HL-60 (cell line): ENCODE results near the gene KCNAB3.

Experiments used
- DNase-seq, 2 experiments: peaks; one replicate each; pipeline ENCODE4 v3.0.0-alpha.2; 2010 to 2020; ENCODE audit warnings: low read depth in 1 of 2, low spot score in 1 of 2
- H3K27ac ChIP-seq: fragments of 250-450 bp; sonication (Bioruptor Pico); replicated peaks from 2 replicates; pipeline ENCODE4 v1.5.1; 2020; ENCODE audit warnings: mild to moderate bottlenecking, moderate library complexity
- H3K27me3 ChIP-seq: fragments of 250-450 bp; sonication (Bioruptor Pico); 2 replicates; pipeline ENCODE4 v1.5.1; 2021; ENCODE audit warnings: mild to moderate bottlenecking, moderate library complexity; ENCODE audit not compliant: insufficient read depth, poor library complexity, severe bottlenecking
- H3K4me3 ChIP-seq: replicated peaks from 2 replicates; pipeline ENCODE4 v1.5.1; 2011; ENCODE audit warnings: mild to moderate bottlenecking, control low read depth, low read length; ENCODE audit not compliant: insufficient read depth
- GABPA ChIP-seq: IDR thresholded peaks from 2 replicates; pipeline ENCODE4 v1.6.1; 2012; ENCODE audit warnings: low read depth
- POLR2AphosphoS5 ChIP-seq: IDR thresholded peaks from 2 replicates; pipeline ENCODE4 v1.6.1; 2012; ENCODE audit warnings: low read depth
- SPI1 ChIP-seq: IDR thresholded peaks from 2 replicates; pipeline ENCODE4 v1.6.1; 2012; ENCODE audit warnings: low read depth, mild to moderate bottlenecking, borderline replicate concordance
- TF ChIP-seq, protein P1 (sequence below): IDR thresholded peaks from one replicate; pipeline ENCODE4 v1.5.1; 2011; ENCODE audit warnings: low read length, control low read depth, inconsistent platforms; ENCODE audit not compliant: insufficient read depth
- TF ChIP-seq, protein P2 (sequence below): IDR thresholded peaks from 2 replicates; pipeline ENCODE4 v1.6.1; 2012; ENCODE audit warnings: low read depth; ENCODE audit not compliant: insufficient replicate concordance

The KCNAB3 gene

DNA sequence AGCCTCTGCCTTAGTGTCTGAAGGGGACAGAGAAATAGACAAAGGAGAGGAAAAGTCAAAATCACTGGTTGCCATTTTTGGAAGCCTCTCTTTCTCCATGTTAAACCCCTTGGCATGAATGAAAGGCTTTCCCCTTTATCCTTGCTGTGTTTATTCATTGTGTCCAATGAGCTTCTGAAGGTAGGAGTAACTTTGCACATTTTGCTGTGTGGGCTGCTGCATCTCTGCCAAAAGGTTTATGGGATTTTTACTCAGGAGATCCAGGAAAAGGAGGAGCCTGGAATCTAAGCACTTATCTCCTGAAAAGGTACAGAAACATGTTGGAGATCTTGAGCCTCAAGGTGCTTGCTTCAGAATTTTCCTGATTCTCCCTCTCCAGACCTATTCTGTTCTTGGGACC is 6.2 kb upstream of the KCNAB3 start:
- no peak for DNase-seq
- no peaks in the 10 kb centered on the region for H3K27me3 ChIP-seq
- TF ChIP-seq SPI1, result no peak
- TF ChIP-seq POLR2AphosphoS5, result no peak
- TF ChIP-seq, protein P1, sequence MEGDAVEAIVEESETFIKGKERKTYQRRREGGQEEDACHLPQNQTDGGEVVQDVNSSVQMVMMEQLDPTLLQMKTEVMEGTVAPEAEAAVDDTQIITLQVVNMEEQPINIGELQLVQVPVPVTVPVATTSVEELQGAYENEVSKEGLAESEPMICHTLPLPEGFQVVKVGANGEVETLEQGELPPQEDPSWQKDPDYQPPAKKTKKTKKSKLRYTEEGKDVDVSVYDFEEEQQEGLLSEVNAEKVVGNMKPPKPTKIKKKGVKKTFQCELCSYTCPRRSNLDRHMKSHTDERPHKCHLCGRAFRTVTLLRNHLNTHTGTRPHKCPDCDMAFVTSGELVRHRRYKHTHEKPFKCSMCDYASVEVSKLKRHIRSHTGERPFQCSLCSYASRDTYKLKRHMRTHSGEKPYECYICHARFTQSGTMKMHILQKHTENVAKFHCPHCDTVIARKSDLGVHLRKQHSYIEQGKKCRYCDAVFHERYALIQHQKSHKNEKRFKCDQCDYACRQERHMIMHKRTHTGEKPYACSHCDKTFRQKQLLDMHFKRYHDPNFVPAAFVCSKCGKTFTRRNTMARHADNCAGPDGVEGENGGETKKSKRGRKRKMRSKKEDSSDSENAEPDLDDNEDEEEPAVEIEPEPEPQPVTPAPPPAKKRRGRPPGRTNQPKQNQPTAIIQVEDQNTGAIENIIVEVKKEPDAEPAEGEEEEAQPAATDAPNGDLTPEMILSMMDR, result no peak
- TF ChIP-seq GABPA, result no peak
- TF ChIP-seq, protein P2, sequence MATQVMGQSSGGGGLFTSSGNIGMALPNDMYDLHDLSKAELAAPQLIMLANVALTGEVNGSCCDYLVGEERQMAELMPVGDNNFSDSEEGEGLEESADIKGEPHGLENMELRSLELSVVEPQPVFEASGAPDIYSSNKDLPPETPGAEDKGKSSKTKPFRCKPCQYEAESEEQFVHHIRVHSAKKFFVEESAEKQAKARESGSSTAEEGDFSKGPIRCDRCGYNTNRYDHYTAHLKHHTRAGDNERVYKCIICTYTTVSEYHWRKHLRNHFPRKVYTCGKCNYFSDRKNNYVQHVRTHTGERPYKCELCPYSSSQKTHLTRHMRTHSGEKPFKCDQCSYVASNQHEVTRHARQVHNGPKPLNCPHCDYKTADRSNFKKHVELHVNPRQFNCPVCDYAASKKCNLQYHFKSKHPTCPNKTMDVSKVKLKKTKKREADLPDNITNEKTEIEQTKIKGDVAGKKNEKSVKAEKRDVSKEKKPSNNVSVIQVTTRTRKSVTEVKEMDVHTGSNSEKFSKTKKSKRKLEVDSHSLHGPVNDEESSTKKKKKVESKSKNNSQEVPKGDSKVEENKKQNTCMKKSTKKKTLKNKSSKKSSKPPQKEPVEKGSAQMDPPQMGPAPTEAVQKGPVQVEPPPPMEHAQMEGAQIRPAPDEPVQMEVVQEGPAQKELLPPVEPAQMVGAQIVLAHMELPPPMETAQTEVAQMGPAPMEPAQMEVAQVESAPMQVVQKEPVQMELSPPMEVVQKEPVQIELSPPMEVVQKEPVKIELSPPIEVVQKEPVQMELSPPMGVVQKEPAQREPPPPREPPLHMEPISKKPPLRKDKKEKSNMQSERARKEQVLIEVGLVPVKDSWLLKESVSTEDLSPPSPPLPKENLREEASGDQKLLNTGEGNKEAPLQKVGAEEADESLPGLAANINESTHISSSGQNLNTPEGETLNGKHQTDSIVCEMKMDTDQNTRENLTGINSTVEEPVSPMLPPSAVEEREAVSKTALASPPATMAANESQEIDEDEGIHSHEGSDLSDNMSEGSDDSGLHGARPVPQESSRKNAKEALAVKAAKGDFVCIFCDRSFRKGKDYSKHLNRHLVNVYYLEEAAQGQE, result no peak
- no peak overlapping the region for H3K27ac ChIP-seq
- no peak overlapping the region for H3K4me3 ChIP-seq

GRCh38 chr17:7932949-7933348 is 3.3 kb upstream of the KCNAB3 start:
- DNase-seq, result peak; percentile 29 to 33
- TF ChIP-seq SPI1 (no peak), POLR2AphosphoS5 (no peak), GABPA (no peak)
- TF ChIP-seq, protein P1, result no peak
- TF ChIP-seq, protein P2, result no peak

GRCh38 chr17:7932483-7932891 is 2.8 kb upstream of the KCNAB3 start:
- TF ChIP-seq POLR2AphosphoS5 (no peak), SPI1 (no peak), GABPA (no peak)
- TF ChIP-seq, protein P2, result no peak
- TF ChIP-seq, protein P1, result no peak
- H3K4me3 ChIP-seq, result peak overlapping the region; percentile 61
- no peaks in the 10 kb centered on the region for H3K27me3 ChIP-seq
- DNase-seq, result peak in 1 of 2 experiments; percentile 7
- peak overlapping the region; percentile 89 for H3K27ac ChIP-seq

More at GRCh38 chr17:7932949-7933348, 3.3 kb upstream of the KCNAB3 start:
- no peaks in the 10 kb centered on the region for H3K27me3 ChIP-seq
- H3K27ac ChIP-seq, result peak overlapping the region; percentile 89
- peak overlapping the region; percentile 61 for H3K4me3 ChIP-seq
